Osteocyte (in vitro differentiated cells): ENCODE results near the gene TMX2. TPM values are rescaled to one million over a fixed set of nuclear protein-coding genes. Genes with fewer than 3 reads are reported as not detected.

Source experiments
- DNase-seq: peaks from one replicate; pipeline ENCODE4 v3.0.0; 2021; ENCODE audit warnings: mixed read lengths; ENCODE audit not compliant: unreplicated experiment; ENCODE audit errors: extremely low spot score
- H3K27ac Mint-ChIP-seq: one replicate; pipeline ENCODE4 v1.8.0; 2021; ENCODE audit warnings: mild to moderate bottlenecking, mixed read lengths; ENCODE audit not compliant: unreplicated experiment
- H3K27me3 Mint-ChIP-seq: one replicate; pipeline ENCODE4 v1.8.0; 2021; ENCODE audit warnings: mixed read lengths; ENCODE audit not compliant: unreplicated experiment
- H3K36me3 Mint-ChIP-seq: one replicate; pipeline ENCODE4 v1.8.0; 2021; ENCODE audit warnings: mixed read lengths; ENCODE audit not compliant: unreplicated experiment
- H3K4me1 Mint-ChIP-seq: one replicate; pipeline ENCODE4 v1.8.0; 2021; ENCODE audit warnings: mixed read lengths; ENCODE audit not compliant: unreplicated experiment
- H3K4me3 Mint-ChIP-seq: one replicate; pipeline ENCODE4 v1.8.0; 2021; ENCODE audit warnings: mild to moderate bottlenecking, moderate library complexity, mixed read lengths; ENCODE audit not compliant: unreplicated experiment
- H3K9me3 Mint-ChIP-seq: one replicate; pipeline ENCODE4 v1.8.0; 2021; ENCODE audit warnings: mixed read lengths; ENCODE audit not compliant: unreplicated experiment
- CTCF ChIP-seq: fragments of 200-600 bp; sonication (generic); IDR thresholded peaks from 2 replicates; pipeline ENCODE4 v1.5.0; 2021; ENCODE audit warnings: antibody characterized with exemption, mild to moderate bottlenecking, moderate library complexity
- total RNA-seq: library from RNA; stranded (reverse); gene quantifications from 2 replicates; pipeline ENCODE4 v1.2.1, GENCODE V29; 2021

TMX2 gene
- total RNA-seq, 1 donor from 2014 or later = 62.2 TPM

- H3K36me3 Mint-ChIP-seq = peaks cover 29% of the 10 kb centered on the region
- peak overlapping the region; percentile 5 for H3K27ac Mint-ChIP-seq
- no peaks in the 10 kb centered on the region for H3K9me3 Mint-ChIP-seq
- TF ChIP-seq CTCF = no peak
- no peak for DNase-seq
- H3K4me1 Mint-ChIP-seq = peaks cover 10% of the 10 kb centered on the region
- no peak overlapping the region for H3K4me3 Mint-ChIP-seq
- H3K27me3 Mint-ChIP-seq = no peaks in the 10 kb centered on the region
These were observed 34.5 kb downstream of the TMX2 start for GRCh38 chr11:57746920-57747319.

GRCh38 chr11:57751176-57751575, 38.8 kb downstream of the TMX2 start:
- Mint-ChIP-seq H3K4me1 (peaks cover 1% of the 10 kb centered on the region), H3K9me3 (no peaks in the 10 kb centered on the region), H3K36me3 (peaks cover 11% of the 10 kb centered on the region), H3K27ac (no peak overlapping the region), H3K27me3 (no peaks in the 10 kb centered on the region), H3K4me3 (no peak overlapping the region)
- DNase-seq = no peak
- no peak for TF ChIP-seq CTCF

- H3K4me3 Mint-ChIP-seq = no peak within 1 kb of the TSS
- no peaks in the 10 kb centered on the region for H3K27me3 Mint-ChIP-seq
- TF ChIP-seq CTCF = peak; percentile 65
- no peaks in the 10 kb centered on the region for H3K9me3 Mint-ChIP-seq
- no peak for DNase-seq
- no peak within 1 kb of the TSS for H3K27ac Mint-ChIP-seq
- H3K36me3 Mint-ChIP-seq = peaks cover 7% of the 10 kb centered on the region
- peaks cover 1% of the 10 kb centered on the region for H3K4me1 Mint-ChIP-seq
These were observed 39.4 kb downstream of the TMX2 start, which contains the start of gene BTBD18 for GRCh38 chr11:57751676-57752253. Gene BTBD18 (minus strand): TSS chr11:57751819. CDS start chr11:57751188, 631 bp downstream.

GRCh38 chr11:57752954-57753353, 40.6 kb downstream of the TMX2 start:
- no peak overlapping the region for H3K27ac Mint-ChIP-seq
- H3K4me3 Mint-ChIP-seq = no peak overlapping the region
- no peaks in the 10 kb centered on the region for H3K9me3 Mint-ChIP-seq
- H3K27me3 Mint-ChIP-seq = no peaks in the 10 kb centered on the region
- no peak for DNase-seq
- H3K4me1 Mint-ChIP-seq = peaks cover 1% of the 10 kb centered on the region
- H3K36me3 Mint-ChIP-seq = peaks cover 4% of the 10 kb centered on the region
- no peak for TF ChIP-seq CTCF

- no peak for TF ChIP-seq CTCF
- Mint-ChIP-seq H3K27ac (no peak overlapping the region), H3K9me3 (no peaks in the 10 kb centered on the region), H3K27me3 (no peaks in the 10 kb centered on the region), H3K4me1 (peaks cover 3% of the 10 kb centered on the region), H3K4me3 (no peak overlapping the region), H3K36me3 (no peaks in the 10 kb centered on the region)
- DNase-seq = no peak
These were observed 45.8 kb downstream of the TMX2 start for GRCh38 chr11:57758174-57758573.
